HG03439 (cell line): ENCODE results near the gene RRN3.
"Not testable (repeated sequence)": the region's sequence is repeated elsewhere in the genome, so short reads cannot be mapped to it uniquely, and the experiment has no call there.

Source experiments
- ATAC-seq: cut with Tn5 transposase; IDR thresholded peaks from one replicate; pipeline ENCODE4 v1.9.1; 2021; ENCODE audit warnings: mild to moderate bottlenecking, moderate library complexity; ENCODE audit not compliant: unreplicated experiment

Gene RRN3

DNA sequence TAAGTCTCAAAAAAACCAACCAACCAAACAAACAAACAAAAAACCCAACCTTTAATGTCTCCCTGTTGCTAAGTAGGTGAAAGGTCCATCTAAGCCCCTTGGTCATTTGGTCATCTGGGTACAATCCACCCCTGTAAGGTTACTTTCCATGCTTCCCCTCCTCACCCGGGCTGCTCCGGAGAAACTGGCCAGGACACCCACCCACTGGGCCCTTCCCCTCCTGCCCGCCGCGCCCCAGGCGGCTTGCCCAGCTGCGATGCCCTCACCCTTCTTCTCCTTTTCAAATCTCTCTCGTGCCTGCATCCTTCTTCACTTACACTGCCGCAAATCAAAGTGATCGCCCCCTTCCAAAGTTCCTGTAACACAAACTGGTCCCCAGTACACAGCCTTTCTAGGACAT lies 40.2 kb downstream of the RRN3 start:
- ATAC-seq, result no peak

DNA sequence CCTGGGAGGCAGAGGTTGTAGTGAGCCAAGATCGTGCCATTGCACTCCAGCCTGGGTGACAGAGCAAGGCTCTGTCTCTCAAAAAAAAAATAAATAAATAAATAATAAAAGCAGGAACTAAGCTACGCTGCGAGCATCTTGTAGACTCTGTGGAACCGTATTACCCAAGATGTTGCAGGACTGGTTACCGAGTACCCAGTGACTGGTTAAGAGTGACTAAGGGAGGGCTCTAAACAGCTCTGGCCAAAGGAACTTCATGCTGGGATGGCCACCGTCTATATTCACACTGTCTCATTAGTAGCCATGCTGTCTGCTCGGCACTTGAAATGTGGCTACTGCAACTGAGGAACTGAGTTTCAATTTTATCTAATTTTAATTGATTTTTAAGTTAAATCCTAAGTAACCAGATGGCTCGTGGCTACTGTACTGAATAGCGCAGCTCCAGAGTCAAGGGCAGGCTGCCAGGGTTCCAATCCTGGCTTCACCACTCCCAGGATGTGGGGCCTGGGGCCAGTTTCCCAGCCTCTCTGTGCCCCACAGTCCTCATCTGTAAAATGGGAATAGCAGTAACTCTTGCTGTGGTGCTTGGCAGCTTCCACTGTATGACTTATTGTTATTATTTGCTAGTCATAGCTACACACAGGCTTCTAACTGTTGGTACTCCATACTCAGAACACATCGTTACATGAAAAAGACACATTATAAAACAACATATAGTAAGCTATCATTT lies 41.2 kb downstream of the RRN3 start:
- ATAC-seq, result no peak

DNA sequence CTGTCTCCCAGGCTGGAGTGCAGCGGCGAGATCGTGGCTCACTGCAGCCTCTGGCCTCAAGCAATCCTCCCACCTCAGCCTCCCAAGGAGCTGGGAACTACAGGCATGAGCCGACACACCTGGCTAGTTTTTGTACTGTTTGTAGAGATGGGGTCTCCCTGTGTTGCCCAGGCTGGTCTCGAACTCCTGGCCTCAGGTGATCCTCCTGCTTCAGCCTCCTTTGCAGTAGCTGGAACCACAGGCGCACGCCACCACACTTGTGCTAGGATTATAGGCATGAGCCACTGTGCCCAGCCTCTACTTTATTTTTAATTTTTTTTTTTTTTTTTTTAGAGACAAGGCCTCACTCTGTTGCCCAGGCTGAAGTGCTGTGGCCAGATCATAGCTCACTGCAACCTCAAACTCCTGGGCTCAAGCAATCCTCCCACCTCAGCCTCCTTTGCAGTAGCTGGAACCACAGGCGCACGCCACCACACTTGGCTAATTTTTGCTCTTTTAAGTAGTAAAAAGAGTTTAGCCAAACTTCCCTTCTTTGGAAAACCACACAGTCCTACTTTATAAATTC lies 42.6 kb downstream of the RRN3 start:
- ATAC-seq, result no peak

DNA sequence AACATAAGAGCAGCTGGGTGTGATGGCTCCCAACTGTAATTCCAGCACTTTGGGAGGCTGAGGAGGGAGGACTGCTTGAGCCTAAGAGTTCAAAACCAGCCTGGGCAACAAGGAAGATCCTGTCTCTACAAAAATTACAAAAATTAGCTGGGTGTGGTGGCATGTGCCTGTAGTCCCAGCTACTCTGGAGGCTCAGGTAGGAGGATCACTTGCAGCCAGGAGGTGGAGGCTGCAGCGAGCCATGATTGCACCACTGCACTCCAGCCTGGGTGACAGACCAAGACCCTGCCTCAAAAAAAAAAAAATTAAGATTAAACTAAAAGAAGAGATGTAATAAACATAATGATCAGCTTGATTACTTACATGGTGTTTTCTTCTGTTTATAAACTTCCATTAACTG lies 43.6 kb downstream of the RRN3 start:
- ATAC-seq, result not testable (repeated sequence)

DNA sequence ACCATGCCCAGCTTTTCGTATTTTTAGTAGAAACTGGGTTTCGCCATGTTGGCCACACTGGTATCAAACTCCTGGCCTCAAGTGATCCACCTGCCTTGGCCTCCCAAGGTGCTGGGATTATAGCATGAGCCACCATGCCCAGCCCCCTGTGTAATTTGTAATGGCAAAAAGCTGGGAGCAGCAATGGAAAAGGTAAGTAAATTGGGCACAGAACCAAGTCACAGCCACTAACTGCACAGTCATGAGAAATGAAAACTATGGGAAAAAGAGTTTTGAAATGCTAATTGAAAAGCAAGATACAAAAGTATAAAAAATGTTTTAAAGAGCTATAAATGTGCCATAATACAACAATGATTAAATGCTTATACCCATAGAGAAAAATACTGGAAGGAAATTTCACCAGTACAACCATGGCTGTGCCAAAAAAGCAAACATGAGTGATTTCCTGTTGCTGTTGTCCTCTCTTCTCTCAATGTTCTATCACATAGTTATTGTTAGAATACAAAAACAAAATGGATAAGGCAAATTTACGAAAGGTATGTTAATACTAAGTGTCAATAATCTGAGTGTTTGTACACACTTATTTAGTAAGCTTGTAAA lies 44.4 kb downstream of the RRN3 start:
- ATAC-seq, result no peak

DNA sequence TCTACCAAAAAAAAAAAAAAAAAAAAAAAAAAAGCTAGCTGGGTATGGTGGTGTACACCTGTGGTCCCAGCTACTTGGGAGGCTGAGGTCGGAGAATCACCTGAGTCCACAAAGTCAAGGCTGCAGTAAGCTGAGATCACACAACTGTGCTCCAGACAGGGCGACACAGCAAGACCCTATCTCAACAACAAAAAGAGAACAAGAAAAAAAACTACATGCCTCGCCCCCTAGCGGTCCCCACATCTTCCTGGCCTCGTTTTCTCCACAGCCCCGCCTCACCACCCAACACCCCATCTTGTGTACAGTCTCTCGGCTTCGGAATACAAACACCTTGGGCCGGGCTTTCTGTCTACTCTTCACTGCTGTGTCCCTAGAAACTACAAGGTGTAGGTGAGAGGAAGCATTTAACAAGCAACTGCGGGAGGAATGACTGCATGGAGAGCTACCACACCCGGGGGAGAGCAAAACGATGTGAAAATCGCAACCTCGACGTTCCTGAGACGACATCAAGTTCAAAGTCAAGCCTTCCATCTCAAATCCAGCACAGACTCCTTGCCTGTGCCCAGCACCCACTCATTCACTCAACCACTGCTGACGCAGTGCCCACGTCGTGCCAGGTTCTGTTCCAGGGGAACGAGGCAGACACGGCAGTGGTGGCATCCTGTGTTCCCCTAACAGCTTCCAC lies 47.2 kb downstream of the RRN3 start:
- ATAC-seq, result no peak

DNA sequence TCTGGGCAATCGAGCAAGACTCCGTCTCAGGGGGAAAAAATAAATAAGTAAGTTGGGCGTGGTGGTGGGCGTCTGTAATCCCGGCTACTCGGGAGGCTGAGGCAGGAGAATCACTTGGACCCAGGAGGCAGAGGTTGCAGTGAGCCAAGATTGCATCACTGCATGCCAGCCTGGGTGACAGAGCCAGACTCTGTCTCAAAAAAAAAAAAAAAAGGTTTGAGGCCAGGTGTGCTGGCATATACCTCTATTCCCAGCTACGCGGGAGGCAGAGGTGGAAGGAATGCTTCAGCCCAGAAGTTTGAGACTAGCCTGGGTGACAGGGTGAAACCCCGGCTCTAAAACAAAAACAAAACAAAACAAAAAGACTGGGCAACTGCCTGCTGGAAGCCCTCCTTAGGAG lies 48.8 kb downstream of the RRN3 start:
- not testable (repeated sequence) for ATAC-seq

DNA sequence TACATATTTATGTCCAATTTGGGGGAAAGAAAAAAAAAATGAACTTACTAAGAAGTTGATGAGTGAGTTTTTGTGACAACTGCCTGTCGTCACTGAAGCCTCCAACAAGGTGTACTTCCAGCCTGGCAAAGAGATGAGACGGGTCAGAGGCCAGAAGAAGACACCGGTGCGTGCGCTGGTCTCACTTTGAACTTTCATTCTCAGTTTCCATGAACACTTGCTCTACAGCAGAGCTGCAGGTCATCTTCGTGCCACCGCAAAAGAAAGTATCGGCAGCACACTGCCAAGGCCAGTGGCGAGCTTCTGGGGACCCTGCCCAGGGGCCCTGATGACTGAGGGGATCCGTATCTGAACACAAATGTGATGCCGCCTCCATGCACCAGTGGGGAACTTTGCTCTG lies 49.8 kb downstream of the RRN3 start:
- no peak for ATAC-seq

DNA sequence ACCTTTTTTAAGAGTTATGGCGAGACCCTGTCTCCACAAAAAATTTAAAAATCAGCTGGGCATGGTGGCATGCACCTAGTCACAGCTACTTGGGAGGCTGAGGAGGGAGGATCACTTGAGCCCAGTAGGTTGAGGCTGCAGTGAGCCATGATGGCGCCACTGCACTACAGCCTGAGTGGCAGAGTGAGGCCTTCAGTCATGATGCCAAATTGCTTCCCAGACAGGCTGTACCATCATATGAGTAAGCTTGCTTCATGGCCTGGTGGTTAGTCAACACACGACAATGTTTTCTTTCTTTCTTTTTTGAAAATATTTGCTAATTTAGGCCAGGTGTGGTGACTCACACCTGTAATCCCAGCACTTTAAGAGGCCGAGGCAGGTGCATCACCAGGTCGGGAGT lies 50.7 kb downstream of the RRN3 start:
- ATAC-seq, result no peak

DNA sequence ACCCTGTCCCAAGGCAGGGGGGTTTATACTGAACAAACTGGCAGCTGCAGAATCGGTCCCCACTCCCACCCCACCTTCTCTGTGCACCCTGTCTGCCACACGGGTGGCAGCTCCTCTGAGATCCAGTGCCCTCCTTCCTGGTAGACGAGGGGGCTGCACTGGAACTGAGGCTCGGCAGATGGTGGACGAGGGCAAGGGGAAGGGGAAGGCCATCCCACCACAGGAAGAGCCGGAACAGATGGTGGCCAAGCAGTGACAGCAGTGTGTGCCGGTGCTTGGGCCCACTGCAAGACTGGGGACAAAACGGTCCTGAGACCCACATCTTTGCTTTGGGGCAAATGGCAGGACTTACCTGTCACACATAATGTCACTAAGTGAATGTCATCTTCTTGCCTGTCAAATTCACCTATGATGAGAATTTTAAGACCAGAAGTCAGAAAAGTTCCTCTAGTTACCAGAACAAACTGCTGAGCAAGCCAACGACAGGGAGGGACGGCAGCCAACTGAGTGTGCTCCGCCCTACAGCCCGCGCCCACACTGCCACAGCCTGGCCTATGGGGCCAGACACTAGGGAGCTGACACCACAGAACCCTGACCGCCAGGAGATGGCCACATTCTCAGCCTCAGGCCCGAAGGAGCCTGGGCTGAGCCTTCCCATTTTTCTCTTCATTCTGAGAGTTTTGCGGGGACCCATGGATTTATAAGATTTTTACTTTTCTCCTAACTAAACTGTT lies 52.6 kb downstream of the RRN3 start:
- ATAC-seq, result no peak

DNA sequence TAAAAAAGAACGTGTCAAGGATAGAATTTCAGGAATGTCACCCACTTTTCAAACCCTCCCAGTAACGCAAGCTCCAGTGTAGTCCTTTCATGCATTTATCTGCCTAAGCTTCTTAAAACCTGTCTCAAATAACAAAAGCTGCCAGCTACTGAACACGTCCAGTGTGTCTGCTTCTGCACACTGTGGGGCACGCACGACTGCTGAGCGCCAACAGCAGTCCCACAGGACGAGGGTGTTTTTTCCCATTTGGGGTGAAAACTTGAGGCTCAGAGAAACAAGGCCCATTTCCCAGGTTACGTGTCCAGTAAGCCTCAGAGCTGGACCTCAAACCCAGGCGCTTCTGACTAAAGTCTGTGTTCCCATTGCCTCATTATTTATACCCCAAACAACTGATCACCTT lies 55.4 kb downstream of the RRN3 start:
- ATAC-seq, result no peak

DNA sequence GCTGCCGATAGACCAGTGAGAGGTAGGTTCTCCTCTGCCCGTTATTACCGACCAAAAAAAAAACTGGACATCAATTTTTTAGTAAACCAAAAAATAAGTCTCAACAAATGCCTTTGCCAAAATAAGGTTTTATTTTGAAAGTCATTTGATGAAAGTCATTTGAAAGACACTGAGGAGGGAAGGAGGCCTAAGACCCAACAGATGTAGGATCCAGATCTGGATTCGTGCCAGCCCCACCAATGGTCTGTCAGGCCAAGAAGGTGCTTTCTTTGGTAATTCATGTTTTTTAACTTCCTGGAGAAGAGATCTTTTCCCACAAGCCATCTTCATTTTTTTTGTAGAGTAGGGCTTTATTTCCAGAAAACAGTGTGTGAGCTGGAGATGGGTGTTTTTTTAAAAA lies 56.3 kb downstream of the RRN3 start:
- no peak for ATAC-seq

DNA sequence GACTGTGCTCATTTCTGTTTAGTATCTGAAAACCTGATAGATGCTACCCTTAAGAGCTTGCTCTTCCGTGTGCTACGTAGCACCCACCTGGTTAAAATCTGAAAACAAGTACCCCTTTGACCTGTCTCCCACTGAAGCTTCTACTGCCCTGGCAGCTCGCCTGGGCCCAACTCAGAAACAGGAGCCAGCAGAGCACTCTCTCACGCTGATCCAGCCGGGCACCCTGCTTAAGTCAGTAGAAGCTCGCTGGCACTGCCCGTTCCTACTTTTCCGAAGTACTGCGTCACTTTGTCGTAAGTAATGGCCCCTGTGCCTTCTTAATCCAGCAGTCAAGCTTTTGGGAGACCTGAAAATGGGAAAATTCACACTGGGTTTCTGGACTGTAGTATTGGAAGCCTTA lies 57.1 kb downstream of the RRN3 start:
- no peak for ATAC-seq

DNA sequence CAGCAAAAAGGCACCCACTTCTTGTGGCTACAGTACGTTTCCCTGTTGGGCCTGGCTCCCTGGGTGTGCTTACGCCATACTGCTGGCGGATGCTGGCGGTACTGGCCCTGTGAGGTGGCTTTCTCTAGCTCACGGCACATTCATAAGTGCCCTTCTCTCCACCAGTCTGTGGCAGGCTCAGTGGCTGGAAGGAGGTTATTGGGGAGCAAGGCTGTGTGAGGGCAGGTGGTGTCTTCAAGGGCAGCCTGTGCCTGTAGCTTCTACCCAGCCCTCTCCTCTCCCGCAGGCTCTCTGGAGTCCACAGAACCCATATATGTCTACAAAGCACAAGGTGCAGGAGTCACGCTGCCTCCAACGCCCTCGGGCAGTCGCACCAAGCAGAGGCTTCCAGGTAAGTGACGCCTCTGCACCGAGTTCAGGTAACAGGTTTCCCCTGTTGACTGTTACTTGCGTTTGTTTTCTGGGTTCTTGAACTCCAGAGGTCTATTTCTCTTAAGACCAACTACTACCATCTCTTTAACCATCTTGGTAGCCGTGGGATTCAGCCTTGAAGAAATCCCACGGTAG lies 58.8 kb downstream of the RRN3 start:
- no peak for ATAC-seq

DNA sequence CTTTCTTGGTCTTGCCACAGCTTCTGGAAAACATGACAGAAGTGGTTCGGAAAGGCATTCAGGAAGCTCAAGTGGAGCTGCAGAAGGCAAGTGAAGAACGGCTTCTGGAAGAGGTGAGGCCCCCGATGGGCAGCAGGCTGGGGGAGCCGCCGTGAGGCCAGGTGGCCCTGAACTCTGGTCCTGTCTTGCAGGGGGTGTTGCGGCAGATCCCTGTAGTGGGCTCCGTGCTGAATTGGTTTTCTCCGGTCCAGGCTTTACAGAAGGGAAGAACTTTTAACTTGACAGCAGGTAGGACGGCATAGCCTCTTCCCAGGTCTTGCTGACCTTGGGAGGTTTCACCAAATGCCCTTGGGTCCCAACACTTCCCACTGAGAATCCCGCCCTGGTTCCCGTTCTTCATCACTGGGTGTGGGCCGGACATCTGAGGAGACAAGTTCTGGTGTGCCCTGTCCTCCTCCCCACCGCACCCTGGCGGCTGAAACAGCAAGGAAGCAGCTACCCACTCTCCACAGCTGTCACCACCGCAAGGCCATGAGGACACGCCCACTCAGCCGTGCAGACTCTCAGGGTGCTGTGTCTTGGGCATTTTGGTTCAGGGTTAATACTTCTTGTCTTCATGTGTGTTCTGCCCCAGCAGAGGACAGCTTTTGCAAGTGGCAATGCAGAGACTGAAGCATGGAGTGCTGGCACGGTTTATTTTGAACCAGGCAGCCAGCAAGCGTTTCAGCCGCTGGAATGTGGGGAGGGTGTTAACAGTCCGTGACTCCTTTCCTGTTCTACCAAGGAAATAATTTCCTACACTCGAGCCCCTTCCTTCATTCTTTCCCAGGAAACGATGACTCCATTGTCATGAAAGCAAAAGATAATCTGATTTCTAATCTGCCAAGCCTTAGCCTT lies 59.6 kb downstream of the RRN3 start:
- ATAC-seq, result no peak

DNA sequence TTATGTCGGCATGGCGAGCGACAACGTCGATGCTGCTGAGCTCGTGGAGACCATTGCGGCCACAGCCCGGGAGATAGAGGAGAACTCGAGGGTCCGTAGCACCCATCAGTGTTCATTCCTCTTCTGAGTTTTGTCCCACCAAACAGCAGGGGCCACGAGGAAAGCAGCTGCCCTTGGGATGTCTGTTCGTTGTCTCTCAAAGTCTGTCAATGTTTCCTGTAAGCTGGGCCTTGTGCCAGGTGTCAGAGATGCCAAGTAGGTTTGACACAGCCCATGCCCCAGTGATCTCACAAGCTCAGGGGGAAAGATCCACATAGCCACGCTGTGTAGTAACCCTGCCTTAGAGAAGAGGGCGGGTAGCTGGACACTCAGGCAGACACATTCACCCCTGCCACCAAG lies 60.8 kb downstream of the RRN3 start:
- no peak for ATAC-seq

DNA sequence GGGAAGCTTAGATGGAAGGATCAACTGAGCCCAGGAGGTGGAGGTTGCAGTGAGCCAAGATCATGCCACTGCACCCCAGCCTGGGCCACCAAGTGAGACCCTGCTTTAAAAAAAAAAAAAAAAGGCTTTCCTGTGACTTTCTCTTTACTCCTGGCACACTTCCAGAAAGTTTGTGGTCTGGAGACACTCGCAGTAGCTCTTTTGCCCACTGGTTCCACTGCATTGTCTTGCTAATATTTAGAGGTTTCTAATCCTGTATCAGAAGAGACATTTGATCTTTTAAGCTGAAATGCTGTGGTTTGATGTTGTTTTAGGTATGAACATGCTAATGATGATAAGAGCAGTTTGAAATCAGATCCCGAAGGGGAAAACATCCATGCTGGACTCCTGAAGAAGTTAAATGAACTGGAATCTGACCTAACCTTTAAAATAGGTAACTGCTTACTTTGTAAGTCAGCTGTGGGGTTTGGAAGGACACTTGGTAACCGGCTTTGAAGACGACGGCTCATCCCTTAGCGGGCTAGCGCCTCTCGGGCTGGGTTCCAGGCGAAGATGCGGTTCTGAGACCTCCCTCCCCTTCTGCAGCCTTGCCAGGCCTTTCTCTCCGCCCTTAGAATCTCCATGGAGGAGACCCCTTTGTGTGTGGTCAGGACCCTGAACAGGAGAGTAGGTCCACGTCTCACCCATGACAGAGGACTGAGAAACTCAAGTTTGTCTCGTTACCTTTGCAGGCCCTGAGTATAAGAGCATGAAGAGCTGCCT lies 61.3 kb downstream of the RRN3 start:
- no peak for ATAC-seq

DNA sequence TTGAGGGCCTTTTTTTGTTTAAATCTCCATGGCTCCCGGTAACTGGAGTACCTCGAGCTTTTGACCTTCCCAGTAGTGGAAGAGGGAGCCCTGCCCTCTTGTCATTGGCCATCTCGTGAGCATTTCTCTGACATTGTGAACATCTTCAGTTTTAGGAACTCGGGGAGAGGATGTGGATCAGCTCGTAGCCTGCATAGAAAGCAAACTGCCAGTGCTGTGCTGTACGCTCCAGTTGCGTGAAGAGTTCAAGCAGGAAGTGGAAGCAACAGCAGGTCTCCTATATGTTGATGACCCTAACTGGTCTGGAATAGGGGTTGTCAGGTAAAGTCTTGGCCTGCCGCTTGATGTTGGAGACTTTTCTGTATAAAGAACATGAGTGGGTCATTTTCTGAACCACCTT lies 62.5 kb downstream of the RRN3 start:
- no peak for ATAC-seq

DNA sequence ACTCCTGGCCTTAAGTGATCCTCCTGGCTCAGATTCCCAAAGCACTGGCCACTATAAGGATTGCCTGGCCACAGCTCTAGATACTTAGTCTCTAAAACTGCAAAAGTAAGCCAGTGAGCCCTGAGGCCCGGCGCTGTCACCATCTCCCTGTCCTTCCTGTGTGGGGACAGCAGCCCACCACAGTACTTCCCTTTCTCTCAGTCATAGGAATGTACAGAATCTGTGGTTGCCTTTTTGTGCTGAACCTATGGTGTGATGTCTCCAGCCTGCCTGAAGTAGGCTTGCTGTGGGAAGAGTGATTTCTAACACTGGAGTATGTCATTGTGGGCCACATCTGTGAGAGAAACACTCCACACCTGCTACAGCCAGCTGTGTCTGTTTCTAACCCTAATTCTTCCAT lies 62.9 kb downstream of the RRN3 start:
- no peak for ATAC-seq
